ENCODE results near the gene CADM1.

DNA sequence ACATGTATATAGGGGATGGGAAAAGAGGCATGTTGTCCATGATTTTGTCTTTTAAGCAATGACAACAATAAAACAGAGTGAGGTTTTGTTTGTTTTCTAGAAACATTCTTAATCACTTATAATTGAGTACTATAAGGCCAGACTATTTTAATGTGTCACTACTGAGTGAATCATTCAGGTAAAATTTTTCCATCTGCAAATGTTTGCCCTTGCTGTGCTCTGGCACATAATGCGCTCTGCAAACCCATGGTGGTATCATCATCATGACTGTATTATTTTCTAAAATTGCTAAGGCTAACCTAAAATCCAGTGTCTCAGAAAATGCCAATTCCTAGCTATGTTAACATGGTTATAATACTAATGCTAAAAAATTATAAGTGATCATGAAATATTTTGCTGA, 261.2 kb downstream of the CADM1 start:
- TF ChIP-seq, protein P1, sequence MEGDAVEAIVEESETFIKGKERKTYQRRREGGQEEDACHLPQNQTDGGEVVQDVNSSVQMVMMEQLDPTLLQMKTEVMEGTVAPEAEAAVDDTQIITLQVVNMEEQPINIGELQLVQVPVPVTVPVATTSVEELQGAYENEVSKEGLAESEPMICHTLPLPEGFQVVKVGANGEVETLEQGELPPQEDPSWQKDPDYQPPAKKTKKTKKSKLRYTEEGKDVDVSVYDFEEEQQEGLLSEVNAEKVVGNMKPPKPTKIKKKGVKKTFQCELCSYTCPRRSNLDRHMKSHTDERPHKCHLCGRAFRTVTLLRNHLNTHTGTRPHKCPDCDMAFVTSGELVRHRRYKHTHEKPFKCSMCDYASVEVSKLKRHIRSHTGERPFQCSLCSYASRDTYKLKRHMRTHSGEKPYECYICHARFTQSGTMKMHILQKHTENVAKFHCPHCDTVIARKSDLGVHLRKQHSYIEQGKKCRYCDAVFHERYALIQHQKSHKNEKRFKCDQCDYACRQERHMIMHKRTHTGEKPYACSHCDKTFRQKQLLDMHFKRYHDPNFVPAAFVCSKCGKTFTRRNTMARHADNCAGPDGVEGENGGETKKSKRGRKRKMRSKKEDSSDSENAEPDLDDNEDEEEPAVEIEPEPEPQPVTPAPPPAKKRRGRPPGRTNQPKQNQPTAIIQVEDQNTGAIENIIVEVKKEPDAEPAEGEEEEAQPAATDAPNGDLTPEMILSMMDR (IDR thresholded peaks at IDR 0.05; ENCODE audit: low read length) = no peak
- no peak for TF ChIP-seq EZH2phosphoT487 (IDR thresholded peaks at IDR 0.05; ENCODE audit: low read length)
